HG03066 (cell line): Measurements from ENCODE around the gene VGLL4.
"Not testable (repeated sequence)": the region's sequence is repeated elsewhere in the genome, so short reads cannot be mapped to it uniquely, and the experiment has no call there.

Experiments
- ATAC-seq: cut with Tn5 transposase; IDR thresholded peaks from one replicate; pipeline ENCODE4 v1.9.1; 2021; ENCODE audit warnings: low read depth; ENCODE audit not compliant: unreplicated experiment

The VGLL4 gene

GRCh38 chr3:11643605-11644087 lies at the start of gene VGLL4:
Gene VGLL4, minus strand, starts transcription at chr3:11643915. Its CDS starts 397 bp downstream, at chr3:11643518.
- ATAC-seq = peak; percentile 38

DNA sequence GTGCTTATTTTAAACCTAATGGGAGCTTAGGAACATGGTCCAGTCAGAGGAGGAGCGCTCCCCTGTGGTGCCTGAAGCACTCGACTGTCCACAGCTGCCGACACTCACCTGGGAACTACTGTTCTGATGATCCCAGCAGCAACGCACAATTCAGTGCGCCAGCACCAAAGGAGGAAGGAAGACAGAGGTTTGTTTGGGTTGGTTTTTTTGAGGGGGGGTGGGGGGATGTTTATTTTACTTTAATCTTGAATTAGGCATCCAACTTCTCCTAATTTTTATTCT lies 48.8 kb upstream of the VGLL4 start:
- ATAC-seq = no peak

DNA sequence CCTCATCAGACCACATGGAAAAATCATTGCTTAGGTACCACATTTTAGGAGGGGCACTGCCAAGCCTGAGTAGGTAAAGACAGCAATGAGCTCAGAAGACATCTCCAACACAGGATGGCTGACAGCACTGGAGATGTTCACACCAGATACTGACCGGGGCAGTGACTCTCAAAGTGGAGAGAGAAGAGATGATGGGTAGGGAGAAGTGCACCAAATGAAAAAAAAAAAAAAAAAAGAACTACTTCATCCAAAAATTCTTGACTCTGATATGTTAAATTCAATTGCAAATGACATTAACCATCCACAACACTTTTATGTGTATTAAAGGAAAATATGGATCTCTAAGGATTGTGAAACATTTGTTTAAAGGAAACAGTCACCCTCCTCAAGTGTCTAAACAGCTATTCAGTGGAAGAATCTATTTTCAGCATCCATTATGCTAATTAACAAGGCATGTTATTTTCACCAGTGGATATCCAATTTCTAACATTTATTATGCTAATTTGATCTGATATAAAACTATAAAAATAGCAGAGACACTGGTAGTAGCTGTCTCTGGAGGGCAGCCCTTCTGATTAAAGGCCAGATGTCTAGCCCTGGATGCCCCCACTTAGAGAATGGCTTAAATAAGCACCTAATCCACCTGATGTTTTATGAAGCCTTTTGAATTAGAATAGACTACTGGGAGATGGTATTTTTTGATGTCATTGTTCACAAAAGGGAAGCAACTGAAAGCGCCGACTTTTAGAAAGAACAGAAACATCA lies 48.2 kb upstream of the VGLL4 start:
- no peak for ATAC-seq

GRCh38 chr3:11690863-11691766 lies 47.4 kb upstream of the VGLL4 start:
- ATAC-seq = no peak

DNA sequence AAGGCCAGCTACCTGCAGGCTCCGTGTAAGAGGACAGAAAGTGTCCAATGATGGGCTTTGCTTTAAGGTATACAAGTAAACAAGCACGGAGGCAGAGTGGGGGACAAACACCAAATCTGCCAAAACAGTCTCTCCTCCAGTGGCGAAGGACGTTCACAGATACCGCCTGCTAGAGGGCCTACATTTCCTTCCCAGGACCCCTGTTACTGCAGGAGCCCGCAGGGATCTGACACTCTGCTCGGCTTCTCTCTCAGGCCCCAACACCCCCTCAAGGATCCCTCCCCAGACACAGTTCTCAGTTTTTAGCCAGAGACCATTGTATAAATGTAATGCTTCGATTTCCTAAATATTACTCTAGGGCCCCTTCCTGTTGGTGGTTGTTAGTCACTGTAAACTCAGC lies 46.0 kb upstream of the VGLL4 start:
- ATAC-seq = no peak

DNA sequence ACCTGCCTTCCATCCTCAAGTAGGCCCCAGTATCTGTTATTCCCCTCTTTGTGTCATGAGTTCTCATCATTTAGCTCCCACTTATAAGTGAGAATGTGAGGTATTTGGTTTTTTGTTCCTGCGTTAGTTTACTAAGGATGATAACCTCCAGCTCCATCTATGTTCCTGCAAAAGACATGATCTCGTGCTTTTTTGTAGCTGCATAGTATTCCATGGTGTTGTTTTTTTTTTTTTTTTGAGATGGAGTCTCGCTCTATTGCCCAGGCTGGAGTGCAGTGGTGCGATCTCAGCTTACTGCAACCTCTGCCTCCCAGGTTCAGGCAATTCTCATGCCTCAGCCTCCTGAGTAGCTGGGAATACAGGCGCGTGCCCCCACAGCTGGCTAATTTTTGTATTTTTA lies 41.3 kb upstream of the VGLL4 start:
- not testable (repeated sequence) for ATAC-seq

DNA sequence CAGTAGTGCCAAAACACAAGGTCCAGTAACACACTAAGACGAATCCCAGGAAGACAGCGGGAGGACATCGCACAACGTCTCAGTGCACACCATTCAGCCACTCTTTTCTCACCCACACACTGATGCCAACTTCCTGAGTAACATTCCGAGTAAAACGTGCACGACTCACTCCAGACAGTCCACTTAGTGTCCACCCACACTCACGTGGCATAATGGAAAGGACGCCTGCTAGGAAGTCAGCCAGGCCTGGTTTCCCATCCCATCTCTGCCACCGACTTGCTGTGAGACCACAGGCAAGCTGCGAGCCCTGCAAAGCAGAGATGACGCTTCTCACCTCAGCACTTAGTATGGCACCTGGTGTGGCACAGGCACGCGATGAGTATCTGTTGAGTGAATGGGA lies 36.8 kb upstream of the VGLL4 start:
- no peak for ATAC-seq

DNA sequence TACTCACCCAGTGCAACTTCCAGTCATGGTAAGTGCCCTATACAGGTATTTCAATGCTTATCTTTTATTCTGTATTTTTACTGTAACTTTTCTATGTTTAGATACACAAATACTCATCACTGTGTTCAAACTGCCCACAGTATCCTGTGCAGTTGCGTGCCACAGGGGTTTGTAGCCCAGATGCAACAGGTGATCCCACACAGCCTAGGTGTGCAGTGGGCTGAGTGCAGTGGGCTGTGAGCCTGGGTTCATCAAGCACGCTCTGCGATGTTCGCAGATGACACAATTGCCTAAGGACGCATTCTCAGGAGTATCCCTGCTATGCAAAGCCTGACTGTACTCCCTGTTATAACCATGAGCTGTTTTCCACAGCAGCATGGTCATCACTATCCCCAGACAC lies 36.2 kb upstream of the VGLL4 start:
- ATAC-seq = no peak

DNA sequence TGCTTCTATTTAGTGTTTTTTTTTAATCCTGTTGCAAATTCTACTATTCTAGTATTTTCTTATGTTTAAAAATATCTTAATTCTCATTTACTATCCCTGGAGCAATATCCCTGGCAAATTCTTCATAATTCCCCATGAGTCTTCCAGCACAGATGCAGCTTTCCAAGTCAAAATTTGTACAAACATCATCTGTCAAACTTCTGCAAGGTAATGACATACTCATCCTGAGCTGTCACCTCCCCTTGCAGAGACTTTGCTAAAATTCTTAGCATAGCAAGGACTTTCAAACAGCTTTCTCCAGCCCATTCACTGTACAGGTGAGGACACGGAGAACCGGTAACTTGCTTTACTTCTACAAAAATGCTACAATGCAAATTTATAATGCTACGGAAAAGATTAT lies 28.6 kb upstream of the VGLL4 start:
- ATAC-seq = no peak

- ATAC-seq = peak; percentile 85
Observed at GRCh38 chr3:11671648-11672100, 28.0 kb upstream of the VGLL4 start.

DNA sequence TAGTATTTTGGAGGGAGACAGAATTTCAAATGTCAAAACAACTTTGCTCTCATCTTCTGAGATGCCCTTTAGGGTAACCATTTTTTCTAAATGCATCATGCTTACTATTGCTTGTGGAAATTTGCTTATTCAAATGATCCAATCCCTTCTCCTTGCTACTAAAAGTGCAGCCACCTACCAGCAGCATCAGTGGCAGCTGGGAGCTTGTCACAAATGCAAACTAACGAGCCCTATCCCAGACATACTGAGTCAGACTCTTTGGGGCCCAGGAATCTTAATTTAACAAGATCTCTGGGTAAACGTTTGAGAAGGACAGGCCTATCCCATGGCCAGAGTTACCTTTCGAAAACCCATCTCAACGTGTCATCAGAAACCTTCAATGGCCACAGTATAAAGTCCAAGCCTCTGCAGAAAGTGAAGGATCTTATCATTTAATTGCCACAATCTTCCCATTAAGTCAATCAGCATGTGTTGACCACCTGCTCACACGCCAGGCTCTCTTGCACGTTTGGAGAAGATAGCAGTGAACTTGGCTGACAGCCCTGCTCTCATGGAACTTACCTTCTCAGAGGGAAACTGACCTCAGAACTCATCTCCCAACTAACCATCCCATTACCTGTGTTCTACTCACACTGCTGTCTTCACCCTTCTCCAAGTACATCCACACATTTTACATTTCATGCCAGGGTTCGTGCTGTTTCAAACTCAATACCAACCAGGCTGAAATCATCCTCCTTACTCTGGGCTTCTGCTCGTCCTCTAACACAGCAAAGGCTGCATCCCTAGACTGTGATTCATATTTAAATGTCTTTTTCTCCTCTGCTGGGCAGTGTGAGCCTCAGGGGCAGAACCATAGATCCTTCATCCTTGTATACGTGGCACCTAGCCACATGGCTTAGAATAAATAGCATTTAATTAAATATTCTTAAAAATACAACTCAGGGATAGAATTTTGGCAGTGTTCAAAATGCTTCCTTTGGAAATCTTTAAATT lies 24.8 kb upstream of the VGLL4 start:
- no peak for ATAC-seq

- ATAC-seq = no peak
Observed at GRCh38 chr3:11665331-11665730, 21.6 kb upstream of the VGLL4 start.

DNA sequence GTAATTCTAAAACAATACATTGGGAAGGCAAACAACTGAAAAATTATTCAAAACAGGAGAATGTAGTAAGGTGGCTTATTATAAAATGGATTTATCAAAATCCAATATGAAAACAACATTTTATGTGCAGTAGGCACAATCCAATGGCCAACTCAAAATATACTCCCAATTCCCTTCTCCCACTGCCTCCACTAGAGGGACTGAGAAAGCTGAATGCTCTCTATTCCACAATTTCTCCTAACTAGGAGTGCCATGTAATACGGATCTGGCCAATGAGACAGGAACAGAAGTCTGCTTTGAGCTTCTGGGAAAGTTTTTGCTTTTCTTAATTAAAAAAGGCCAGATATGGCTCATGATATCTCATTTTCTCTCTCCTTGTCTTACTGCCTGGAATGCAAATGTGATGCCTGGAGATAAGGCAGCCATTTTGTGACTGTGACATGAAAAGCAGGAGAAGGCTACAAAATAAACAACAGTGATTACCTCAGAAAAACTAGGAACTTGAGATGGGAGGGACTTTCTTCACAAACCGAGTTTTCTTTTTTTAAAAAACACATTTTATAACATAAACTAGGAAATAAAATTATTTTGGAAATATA lies 18.8 kb upstream of the VGLL4 start:
- ATAC-seq = no peak

DNA sequence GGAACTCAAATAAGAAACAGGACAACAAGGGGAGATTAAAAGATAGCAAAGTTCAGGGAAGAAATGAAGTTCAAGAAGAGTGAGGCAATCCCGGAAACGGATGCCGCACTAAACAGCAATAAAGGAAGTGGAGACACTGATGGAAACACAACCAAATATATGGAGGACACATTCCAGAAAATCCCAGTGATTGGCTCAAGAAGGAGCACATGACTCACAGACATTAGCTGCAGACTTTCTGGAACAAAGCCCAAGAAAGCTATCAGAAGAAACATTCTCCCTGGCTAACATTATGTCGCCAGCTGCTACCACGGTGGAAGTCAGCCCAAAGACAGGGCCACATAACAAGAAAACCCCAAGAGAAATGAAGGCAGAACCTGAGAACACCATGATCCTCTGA lies 18.1 kb upstream of the VGLL4 start:
- ATAC-seq = no peak

DNA sequence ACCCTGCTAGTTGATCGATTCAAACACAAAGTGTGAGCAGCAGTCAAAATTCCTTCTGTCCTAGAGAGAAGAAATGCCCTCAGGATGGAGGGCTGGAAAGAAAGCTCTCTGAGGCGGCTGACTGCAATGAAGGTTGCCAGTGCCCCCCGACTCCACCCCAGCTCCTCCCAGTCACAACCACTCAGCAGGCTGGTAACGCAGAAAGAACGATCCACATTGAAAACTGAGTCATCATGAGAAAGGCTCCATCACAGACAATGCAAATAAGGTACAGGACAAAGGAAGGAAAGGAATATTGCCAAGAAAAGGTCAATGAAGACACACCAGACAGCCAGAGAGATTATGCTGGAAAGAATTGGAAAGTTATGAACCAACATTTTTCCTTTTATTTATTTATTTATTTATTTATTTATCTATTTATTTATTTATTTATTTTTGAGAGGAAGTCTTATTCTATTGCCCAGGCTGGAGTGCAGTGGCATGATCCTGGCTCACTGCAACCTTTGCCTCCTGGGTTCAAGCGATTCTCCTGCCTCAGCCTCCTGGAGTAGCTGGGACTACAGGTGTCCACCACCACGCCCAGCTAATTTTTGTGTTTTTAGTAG lies 17.4 kb upstream of the VGLL4 start:
- ATAC-seq = no peak

DNA sequence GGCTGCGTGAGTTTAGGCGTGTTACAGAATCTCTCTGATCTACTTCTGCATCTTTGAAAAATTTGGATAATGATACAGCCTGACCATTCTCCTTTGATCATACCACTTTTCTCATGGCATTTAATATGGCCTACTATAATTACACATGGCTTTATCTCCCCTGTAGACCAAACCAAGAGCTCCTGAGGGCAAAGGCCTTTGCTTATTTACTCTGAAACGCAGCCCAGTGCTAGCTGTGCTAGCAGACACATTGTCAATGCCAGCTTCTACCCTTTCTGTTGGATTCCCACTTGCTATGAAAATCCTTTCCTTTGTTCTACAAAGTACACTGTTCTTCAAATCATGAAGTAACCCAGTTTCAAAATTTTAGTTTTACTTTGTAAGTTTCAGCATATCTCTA lies 16.5 kb upstream of the VGLL4 start:
- no peak for ATAC-seq

GRCh38 chr3:11658180-11658579 lies 14.5 kb upstream of the VGLL4 start:
- no peak for ATAC-seq

DNA sequence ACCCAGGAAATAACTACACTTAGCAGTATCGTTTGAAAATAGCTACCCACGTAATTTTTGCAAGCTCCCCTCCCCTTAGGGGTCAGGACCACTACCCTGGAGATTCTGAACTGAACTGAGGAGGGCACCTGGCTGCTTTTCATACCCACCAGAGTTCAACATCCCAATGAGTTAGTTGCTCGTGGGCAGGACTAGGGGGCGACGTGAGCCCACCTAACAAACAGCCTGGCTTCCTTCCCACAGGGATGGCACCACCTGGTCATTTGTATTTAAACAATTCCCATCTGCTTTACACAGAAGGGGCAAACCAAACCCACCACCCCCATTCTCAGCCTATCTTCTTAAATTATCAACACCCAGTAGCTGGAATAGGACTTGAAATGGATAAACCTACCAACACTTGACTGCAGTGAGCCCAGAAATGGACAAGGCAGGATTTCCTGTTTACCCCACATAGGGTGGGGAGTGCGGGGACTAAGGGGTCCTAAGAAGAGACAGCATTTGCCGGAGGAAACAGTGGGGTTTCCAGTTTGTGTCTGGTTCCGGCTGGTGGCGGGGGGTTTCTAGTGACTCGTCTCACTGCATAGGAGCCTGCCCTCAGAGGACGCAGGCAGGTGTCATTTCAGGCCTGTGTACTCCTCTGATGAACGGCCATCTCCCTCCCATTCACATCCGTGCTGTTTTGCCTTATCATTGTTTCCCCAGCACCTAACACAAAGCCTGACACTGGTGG lies 11.6 kb upstream of the VGLL4 start:
- no peak for ATAC-seq

DNA sequence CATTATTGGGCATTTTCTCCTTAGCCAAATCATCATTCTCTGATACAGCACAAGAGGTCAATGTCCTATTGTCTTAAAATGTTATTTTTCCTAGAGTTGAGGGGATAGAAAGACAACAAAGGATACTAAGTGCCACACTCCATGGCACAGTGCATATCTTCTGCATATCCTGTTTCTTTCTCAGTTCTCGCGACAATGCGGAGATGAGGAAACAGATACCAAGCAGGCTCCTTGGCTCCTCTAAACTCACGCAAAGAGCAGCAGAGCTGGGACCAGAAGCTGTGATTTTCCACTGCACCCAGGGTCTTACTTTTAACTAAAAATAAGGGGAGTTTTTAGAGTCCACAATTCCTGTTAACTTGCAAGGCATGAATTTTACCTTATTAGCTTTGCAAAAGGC lies 10.5 kb upstream of the VGLL4 start:
- no peak for ATAC-seq
